ENCODE data around the gene OR10W1.

The OR10W1 gene, protein sequence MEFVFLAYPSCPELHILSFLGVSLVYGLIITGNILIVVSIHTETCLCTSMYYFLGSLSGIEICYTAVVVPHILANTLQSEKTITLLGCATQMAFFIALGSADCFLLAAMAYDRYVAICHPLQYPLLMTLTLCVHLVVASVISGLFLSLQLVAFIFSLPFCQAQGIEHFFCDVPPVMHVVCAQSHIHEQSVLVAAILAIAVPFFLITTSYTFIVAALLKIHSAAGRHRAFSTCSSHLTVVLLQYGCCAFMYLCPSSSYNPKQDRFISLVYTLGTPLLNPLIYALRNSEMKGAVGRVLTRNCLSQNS

DNA sequence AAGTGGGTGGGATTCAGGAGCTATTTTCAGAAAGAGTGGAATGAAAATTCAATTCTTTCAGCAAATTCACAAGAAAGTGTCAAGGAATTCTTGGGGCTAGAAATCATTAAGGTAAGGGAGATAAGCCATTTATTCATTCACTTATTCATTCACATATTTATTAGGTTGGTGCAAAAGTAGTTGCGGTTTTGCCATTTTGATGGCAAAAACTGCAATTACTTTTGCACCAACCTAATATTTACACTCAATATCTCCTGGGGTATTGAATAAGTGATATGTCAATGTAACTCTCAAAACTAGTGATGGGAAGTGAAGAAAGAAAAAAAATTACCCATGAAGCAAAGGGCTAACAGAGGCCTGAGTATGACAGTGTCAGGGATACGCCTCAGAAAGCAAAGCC lies at the start of gene OR10W1:
Gene OR10W1, minus strand, starts transcription at position 119 of the 400 bp plus-strand sequence. CDS start 402 bp downstream, outside the sequence.
- no peak for DNase-seq (ENCODE audit: low spot score)

DNA sequence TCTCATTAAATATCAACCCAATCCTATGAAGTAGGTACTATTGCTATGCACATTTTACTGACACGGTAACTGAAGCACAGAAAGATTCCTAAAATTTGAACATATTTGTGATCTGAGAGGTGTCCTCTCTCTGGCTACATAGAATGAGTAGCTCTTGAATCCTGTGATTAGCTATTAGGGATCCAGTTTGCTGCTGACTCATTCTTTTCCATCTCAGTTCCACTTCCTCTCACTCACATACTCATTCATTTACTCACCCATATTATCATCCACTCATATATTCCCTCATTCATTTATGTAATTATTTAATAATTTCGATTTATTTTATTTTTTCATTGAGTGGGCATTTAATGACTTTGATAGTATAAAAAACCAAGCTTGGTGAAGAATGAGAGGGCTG lies 48.1 kb upstream of the OR10W1 start:
- no peak for DNase-seq (ENCODE audit: low spot score)

DNA sequence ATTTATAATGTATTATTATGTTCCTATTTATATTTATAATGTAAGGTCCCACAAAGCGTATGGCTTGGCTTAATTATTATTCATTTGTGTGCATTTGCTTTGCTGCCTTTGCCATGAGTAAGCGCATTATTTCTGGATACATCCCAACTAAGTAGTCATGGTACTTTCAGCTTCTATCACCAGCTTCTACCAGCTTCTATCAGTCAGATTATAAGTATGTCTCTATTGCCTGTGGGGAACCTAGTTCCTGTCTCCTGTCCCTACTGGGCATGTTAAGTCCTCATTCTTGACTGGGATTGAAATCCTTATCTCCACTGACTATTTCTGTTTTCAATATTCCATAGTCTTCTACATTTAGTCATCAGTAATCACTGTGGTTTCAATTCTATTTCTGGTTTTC lies 33.5 kb upstream of the OR10W1 start:
- DNase-seq (ENCODE audit: low spot score): no peak

DNA sequence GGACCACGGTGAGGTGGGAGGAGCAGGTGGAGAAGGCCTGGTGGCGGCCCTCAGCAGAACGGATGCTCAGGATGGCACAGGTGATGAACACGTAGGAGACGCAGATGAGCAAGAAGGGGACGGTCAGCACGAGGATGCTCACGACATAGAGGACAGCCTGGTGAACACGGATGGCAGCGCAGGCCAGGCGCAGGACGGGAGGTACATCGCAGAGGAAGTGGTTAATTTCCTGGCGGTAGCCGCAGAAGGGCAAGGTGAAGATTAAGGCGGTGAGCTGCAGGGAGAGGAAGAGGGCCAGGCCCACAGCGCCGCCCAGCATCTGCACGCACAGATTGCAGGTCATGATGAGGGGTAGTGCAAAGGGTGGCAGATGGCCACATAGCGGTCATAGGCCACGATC lies 24.0 kb upstream of the OR10W1 start:
- no peak for DNase-seq (ENCODE audit: low spot score)

DNA sequence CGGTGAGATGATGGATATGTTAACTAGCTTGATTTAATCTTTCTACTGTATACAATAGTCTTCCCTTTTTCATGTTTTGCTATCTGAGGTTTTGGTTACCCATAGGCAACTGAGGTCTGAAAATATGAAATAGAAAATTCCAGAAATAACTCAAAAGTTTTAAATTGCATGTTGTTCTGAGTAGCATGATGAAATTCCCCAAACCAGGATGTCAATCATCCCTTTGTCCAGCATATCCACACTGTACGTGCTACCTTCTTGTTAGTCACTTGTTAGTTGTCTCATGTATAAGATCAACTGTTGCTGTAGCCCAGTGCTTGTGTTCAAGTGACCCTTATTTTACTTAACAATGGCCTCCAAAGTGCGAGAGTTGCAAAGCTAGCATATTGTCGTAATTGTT lies 21.2 kb upstream of the OR10W1 start:
- no peak for DNase-seq (ENCODE audit: low spot score)

DNA sequence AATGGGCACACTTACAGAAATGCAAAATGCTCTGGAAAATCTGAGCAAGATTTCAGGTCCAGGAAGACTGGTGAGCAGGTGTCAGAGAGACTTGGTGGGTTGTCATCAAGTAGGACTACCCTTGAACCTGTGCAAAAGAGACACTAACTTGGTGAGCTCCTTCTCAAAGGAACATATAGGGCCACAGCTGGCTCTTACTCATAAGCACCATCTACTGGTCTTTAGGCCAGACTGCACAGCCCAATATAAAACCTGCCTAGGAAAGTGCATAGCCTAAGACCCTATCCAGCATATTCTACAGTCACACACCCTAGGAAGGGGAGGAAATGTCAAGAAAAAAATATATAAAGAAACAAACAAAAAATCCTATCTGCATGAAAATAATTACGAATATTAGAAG lies 18.2 kb upstream of the OR10W1 start:
- DNase-seq (ENCODE audit: low spot score): no peak

DNA sequence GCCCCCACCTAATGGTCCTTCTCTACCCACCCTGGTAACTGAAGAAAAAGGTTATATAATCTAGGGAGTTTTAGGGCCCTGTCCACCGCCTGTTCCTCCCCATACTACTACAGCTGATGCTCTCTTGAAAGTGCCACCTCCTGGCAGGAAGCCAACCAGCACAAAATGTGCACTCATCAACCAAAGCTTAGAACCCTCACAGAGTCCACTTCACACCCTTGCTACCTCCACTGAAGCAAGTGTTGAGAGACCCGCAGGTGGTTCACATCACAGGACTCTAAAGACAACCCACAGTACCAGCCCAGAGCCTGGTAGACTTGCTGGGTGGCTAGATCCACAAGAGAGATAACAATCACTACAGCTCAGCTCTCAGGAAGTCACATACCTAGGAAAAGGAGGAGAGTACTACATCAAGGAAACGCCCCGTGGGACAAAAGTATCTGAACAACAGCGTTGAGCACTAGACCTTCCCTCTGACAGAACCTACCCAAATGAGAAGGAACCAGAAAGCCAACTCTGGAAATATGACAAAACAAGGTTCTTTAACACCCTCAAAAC lies 17.5 kb upstream of the OR10W1 start:
- DNase-seq (ENCODE audit: low spot score): no peak

DNA sequence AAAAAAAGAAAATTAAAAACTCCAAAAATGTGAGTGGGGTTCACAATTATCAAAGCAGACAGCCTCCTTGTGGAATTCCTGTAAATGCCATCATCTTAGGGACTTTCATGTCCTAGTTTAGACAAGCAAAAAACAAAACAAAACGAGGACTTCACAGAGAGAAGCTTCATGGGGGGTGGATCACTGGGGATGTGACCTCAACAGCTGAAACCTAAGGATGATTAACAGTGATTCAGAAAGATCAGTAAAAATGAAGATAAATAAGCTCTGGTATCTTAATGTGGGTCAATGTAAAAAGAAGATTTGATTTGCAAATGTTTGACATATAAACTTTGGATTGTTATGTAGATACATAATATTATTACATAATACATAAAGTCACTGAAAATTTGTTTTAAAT lies 8.1 kb upstream of the OR10W1 start:
- DNase-seq (ENCODE audit: low spot score): no peak

DNA sequence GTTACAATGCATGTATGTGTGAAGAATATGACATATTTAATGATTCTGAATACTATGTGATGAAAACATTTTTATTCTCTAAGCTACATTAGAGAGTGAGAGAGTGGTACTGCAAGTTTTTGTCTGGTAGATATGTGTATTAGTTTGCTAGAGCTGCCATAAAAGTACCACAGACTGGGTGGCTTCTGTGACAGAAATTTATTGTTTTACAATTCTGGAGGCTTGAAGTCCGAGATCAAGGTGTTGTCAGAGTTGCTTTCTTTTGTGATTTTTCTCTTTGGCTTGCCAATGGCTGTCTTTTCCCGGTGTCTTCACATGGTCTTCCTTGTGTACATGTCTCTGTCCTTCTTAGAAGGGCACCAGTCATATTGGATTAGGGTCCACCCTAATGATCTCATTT lies 6.9 kb upstream of the OR10W1 start:
- no peak for DNase-seq (ENCODE audit: low spot score)

DNA sequence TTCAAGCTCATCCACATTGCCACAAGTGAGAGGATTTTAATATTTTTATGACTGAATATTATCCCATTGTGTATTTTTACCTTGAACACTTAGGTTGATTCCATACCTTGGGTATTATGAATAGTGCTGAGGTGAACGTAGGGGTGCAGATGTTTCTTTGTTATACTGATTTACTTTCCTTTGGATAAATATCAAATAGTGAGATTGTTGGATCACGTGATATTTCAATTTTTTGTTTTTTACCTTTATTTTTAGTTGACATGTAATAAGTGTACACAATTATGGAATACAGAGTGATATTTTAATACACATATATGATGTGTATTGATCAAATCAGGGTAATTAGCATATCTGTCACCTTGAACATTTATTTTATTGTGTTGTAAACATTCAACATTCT lies 8.1 kb downstream of the OR10W1 start:
- DNase-seq (ENCODE audit: low spot score): no peak

DNA sequence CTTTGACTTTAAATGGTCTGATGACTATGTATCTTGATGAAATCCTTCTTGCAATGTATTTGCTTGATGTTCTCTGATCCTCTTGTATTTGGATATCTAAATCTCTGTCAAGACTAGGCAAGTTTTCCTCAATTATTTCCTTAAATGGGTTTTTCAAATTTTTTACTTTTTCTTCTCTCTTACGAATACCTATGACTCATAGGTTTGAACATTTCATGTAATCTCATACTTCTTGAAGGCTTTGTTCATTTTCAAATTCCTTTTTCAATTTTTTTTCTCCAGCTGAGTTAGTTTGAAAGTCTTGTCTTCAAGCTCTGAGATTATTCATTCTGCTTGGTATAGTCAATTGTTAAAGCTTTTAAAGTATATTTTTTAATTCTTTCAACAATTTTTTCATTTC lies 13.1 kb downstream of the OR10W1 start:
- no peak for DNase-seq (ENCODE audit: low spot score)

DNA sequence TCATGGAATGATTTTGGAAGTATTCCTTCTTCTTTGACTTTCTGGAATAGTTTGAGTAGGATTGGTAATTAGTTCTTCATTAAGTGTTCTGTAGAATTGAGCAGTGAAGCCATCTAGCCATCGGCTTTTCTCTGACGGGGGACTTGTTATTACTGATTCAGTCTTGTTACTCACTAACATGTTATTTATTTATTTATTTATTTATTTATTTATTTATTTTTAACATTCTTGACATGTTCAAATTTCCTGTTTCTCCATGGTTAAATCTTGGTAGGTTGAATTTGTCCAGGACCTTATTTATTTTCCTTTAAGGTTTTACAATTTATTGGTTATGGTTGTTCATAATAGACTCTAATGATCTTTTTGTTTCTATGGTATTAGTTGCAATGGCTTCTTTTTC lies 24.1 kb downstream of the OR10W1 start:
- DNase-seq (ENCODE audit: low spot score): no peak

DNA sequence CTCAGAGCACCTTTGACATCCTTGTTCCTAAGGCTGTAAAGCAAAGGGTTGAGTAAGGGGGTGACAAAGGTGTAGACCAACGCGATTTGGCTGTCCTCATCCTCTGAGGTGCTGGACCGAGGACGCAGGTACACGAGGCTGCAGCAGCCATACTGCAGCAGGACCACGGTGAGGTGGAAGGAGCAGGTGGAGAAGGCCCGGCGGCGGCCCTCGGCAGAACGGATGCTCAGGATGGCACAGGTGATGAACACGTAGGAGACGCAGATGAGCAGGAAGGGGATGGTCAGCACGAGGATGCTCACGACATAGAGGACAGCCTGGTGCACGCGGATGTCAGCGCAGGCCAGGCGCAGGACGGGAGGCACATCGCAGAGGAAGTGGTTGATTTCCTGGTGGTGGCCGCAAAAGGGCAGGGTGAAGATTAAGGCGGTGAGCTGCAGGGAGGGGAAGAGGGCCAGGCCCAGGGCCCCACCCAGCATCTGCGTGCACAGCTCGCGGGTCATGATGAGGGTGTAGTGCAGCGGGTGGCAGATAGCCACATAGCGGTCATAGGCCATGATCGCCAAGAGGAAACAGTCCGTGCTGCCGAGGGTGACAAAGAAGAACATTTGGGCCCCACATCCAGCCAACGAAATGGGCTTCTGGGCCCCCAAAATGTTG lies 40.0 kb downstream of the OR10W1 start:
- no peak for DNase-seq (ENCODE audit: low spot score)

DNA sequence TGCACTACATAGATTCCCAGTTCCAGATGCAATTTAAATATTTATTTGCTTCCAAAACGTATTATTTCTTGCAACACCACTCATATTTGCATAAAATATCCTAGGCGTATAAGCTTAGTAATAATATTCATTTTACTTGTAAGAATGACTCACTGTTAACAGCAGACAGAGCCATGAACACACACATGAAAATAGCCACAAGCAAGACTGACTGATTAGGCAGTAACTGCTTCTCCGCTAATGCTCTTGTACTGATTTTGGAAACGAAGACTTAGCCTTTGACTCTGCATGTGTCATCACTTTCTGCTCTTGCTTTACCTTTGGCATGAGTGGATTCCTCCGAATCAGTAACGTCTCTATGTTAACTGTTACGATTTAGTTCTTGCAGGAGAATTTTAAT lies 45.3 kb downstream of the OR10W1 start:
- no peak for DNase-seq (ENCODE audit: low spot score)
